Left renal pelvis (tissue), 4 donors: ENCODE measurements around the gene IPO13. TPM values are rescaled to one million over a fixed set of nuclear protein-coding genes. Genes with fewer than 3 reads are reported as not detected.

Experiments
- DNase-seq, 4 donors: peaks; one replicate each; pipeline ENCODE4 v3.0.0-alpha.2; 2013; ENCODE audit warnings: low read depth in 4 of 4, low spot score in 3 of 4
- polyA plus RNA-seq, 4 donors: library from polyadenylated mRNA; unstranded; fragments of 120-200 nt; gene quantifications; one replicate each; pipeline ENCODE4 v1.2.1, GENCODE V29; 2013; ENCODE audit not compliant: insufficient read length in 4 of 4

The IPO13 gene
- polyA plus RNA-seq, 4 donors: 23.4 to 46.2 (median 36.1) TPM

- DNase-seq: no peak
Measured at GRCh38 chr1:43984855-43985254, 38.1 kb downstream of the IPO13 start.

GRCh38 chr1:43985984-43986595, 39.3 kb downstream of the IPO13 start:
- no peak for DNase-seq

GRCh38 chr1:43986712-43987111, 40.0 kb downstream of the IPO13 start:
- DNase-seq: no peak

GRCh38 chr1:43987159-43987902, 40.6 kb downstream of the IPO13 start:
- DNase-seq: no peak

GRCh38 chr1:43990271-43991199, 43.8 kb downstream of the IPO13 start:
- DNase-seq: no peak

- no peak for DNase-seq
Measured at GRCh38 chr1:43991200-43991475, 44.4 kb downstream of the IPO13 start.

- DNase-seq: no peak
Measured at GRCh38 chr1:43991476-43992231, 44.9 kb downstream of the IPO13 start, which contains the start of gene CCDC24. Gene CCDC24 (plus strand): TSS chr1:43991599. CDS start chr1:43991879, 280 bp downstream.

GRCh38 chr1:43992232-43992995, 45.7 kb downstream of the IPO13 start:
- no peak for DNase-seq

- no peak for DNase-seq
Measured at GRCh38 chr1:43993206-43993914, 46.6 kb downstream of the IPO13 start.

- DNase-seq: no peak
Measured at GRCh38 chr1:43994071-43994470, 47.3 kb downstream of the IPO13 start.

- no peak for DNase-seq
Measured at GRCh38 chr1:43994794-43995790, 48.3 kb downstream of the IPO13 start.

GRCh38 chr1:43995984-43996732, 49.4 kb downstream of the IPO13 start:
- DNase-seq: no peak

GRCh38 chr1:43996733-43997115, 50.0 kb downstream of the IPO13 start:
- DNase-seq: no peak

- DNase-seq: no peak
Measured at GRCh38 chr1:43997295-43997999, 50.7 kb downstream of the IPO13 start.

- no peak for DNase-seq
Measured at GRCh38 chr1:43998000-43998378, 51.2 kb downstream of the IPO13 start.

- no peak for DNase-seq
Measured at GRCh38 chr1:43999455-43999854, 52.7 kb downstream of the IPO13 start.

GRCh38 chr1:44000122-44000665, 53.4 kb downstream of the IPO13 start:
- no peak for DNase-seq
